ENCODE results near the gene SCN3A. TPM values are rescaled to one million over a fixed set of nuclear protein-coding genes. Genes with fewer than 3 reads are reported as not detected.

The SCN3A gene
- total RNA-seq, 1 experiment from 2014 or later = 0.68 TPM

DNA sequence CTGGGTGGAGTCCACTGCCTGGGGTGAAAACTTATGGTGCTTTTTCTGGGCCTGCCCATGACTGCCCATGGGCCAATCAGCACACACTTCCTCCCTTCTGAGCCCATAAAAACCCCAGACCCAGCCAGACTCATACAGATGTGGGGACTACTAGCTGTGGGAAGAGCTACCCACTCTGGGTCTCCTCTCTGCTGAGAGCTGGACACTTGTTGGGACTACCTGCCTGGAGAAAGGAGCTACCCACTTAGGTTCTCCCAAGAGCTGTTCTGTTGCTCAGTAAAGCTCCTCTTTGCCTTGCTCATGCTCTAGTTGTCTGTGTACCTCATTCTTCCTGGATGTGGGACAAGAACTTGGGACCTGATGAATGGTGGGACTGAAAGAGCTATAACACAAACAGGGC is 129.0 kb downstream of the SCN3A start:
- Histone ChIP-seq H3K27me3 (replicated peaks) (no peaks in the 10 kb centered on the region), H3K9me3 (replicated peaks) (no peaks in the 10 kb centered on the region), H3K4me1 (replicated peaks) (peaks cover 5% of the 10 kb centered on the region), H3K4me3 (no peak overlapping the region), H3K36me3 (no peaks in the 10 kb centered on the region), H3K27ac (no peak overlapping the region)
- DNase-seq (ENCODE audit: low read depth in 1 of 2, low spot score in 2 of 2) = no peak

DNA sequence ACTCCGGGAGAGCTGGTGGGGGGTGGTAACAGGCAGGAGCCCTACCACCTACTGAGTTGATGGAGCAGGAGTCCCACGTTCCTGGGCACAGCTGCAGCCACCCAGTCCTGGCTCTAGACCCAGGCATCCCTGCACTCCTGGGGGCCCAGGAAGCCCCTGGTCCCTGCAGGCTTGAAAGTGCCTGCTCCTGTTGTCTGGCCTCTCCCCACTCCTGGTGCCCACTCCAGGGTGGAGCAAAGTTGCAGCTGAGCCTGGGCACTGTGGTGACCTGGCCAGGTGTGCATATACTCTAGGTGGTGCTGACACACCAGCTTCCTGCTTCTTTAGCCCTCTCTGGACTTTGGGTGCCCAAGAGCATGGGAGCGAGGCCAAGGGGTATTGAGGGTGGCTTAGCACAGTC is 129.5 kb downstream of the SCN3A start:
- H3K27ac ChIP-seq = no peak overlapping the region
- no peaks in the 10 kb centered on the region for H3K36me3 ChIP-seq
- H3K4me1 ChIP-seq (replicated peaks) = peaks cover 11% of the 10 kb centered on the region
- H3K9me3 ChIP-seq (replicated peaks) = no peaks in the 10 kb centered on the region
- H3K4me3 ChIP-seq = no peak overlapping the region
- no peaks in the 10 kb centered on the region for H3K27me3 ChIP-seq (replicated peaks)
- DNase-seq (ENCODE audit: low read depth in 1 of 2, low spot score in 2 of 2) = no peak

- peak in 1 of 2 experiments; percentile 19 for DNase-seq (ENCODE audit: low read depth in 1 of 2, low spot score in 2 of 2)
- Histone ChIP-seq H3K4me1 (replicated peaks) (peaks cover 25% of the 10 kb centered on the region), H3K27me3 (replicated peaks) (no peaks in the 10 kb centered on the region), H3K36me3 (no peaks in the 10 kb centered on the region), H3K9me3 (replicated peaks) (no peaks in the 10 kb centered on the region), H3K27ac (peak overlapping the region; percentile 89), H3K4me3 (no peak overlapping the region)
These were observed 133.8 kb downstream of the SCN3A start for GRCh38 chr2:165070076-165070475.

- Histone ChIP-seq H3K27me3 (replicated peaks) (no peaks in the 10 kb centered on the region), H3K36me3 (no peaks in the 10 kb centered on the region), H3K4me1 (replicated peaks) (peaks cover 25% of the 10 kb centered on the region), H3K4me3 (no peak overlapping the region), H3K9me3 (replicated peaks) (no peaks in the 10 kb centered on the region), H3K27ac (peak overlapping the region; percentile 89)
- peak; percentile 87 to 96 for DNase-seq (ENCODE audit: low read depth in 1 of 2, low spot score in 2 of 2)
These were observed 134.7 kb downstream of the SCN3A start for GRCh38 chr2:165069151-165069550.

GRCh38 chr2:165068487-165068757 is 135.4 kb downstream of the SCN3A start:
- Histone ChIP-seq H3K27me3 (replicated peaks) (no peaks in the 10 kb centered on the region), H3K9me3 (replicated peaks) (no peaks in the 10 kb centered on the region), H3K27ac (peak overlapping the region; percentile 89), H3K36me3 (no peaks in the 10 kb centered on the region), H3K4me1 (replicated peaks) (peaks cover 25% of the 10 kb centered on the region), H3K4me3 (peak overlapping the region; percentile 8)
- no peak for DNase-seq (ENCODE audit: low read depth in 1 of 2, low spot score in 2 of 2)

- H3K27ac ChIP-seq = peak overlapping the region; percentile 89
- H3K27me3 ChIP-seq (replicated peaks) = no peaks in the 10 kb centered on the region
- no peaks in the 10 kb centered on the region for H3K36me3 ChIP-seq
- peak overlapping the region; percentile 8 for H3K4me3 ChIP-seq
- DNase-seq (ENCODE audit: low read depth in 1 of 2, low spot score in 2 of 2) = peak; percentile 84 to 90
- peaks cover 25% of the 10 kb centered on the region for H3K4me1 ChIP-seq (replicated peaks)
- H3K9me3 ChIP-seq (replicated peaks) = no peaks in the 10 kb centered on the region
These were observed 136.0 kb downstream of the SCN3A start for GRCh38 chr2:165067643-165068486.

GRCh38 chr2:165064743-165065142 is 139.1 kb downstream of the SCN3A start:
- DNase-seq (ENCODE audit: low read depth in 1 of 2, low spot score in 2 of 2) = no peak
- Histone ChIP-seq H3K27me3 (replicated peaks) (no peaks in the 10 kb centered on the region), H3K4me3 (no peak overlapping the region), H3K36me3 (no peaks in the 10 kb centered on the region), H3K27ac (no peak overlapping the region), H3K9me3 (replicated peaks) (no peaks in the 10 kb centered on the region), H3K4me1 (replicated peaks) (peaks cover 19% of the 10 kb centered on the region)

GRCh38 chr2:165060411-165060810 is 143.4 kb downstream of the SCN3A start:
- Histone ChIP-seq H3K36me3 (no peaks in the 10 kb centered on the region), H3K4me1 (replicated peaks) (peaks cover 2% of the 10 kb centered on the region; the same call in 1 of the 2 replicates), H3K4me3 (no peak overlapping the region), H3K9me3 (replicated peaks) (no peaks in the 10 kb centered on the region), H3K27me3 (replicated peaks) (no peaks in the 10 kb centered on the region), H3K27ac (no peak overlapping the region)
- no peak for DNase-seq (ENCODE audit: low read depth in 1 of 2, low spot score in 2 of 2)

DNA sequence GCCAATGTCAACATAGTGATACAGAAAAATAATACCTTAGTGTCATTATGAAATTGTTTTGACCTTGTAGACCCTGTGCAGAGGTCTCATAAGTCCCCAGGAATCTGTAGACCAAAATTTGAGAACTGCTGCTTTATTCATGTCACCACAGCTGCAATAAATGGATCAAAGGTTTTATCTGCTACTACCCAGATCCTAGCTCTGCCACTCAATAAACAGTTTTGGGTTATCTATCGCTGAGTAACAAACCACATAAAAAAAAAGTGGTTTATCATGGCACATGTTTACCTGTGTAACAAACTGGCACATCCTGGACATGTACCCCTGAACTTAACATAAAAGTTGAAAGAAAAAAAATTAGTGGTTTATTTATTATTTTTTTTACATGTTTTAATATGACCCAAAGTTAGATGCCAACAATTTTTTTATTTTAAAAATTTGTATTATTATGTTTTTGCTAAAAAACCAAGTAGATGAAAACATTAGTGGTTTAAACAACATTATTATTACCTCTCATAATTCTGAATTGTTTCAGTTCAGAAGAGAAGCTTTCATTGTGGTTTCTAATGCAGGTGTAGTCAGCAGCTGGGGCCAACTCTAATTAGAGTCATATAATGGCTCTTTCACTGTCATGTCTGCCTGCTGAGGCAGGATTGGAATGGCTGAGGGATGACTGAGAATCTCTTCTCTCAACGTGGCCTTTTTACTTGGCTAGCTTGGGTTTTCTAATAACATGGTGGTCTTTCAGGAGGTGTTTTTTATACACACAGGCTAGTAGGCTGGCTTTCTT is 145.2 kb downstream of the SCN3A start:
- peaks cover 6% of the 10 kb centered on the region; the same call in 1 of the 2 replicates for H3K4me1 ChIP-seq (replicated peaks)
- H3K36me3 ChIP-seq = no peaks in the 10 kb centered on the region
- H3K4me3 ChIP-seq = no peak overlapping the region
- no peak for DNase-seq (ENCODE audit: low read depth in 1 of 2, low spot score in 2 of 2)
- H3K27me3 ChIP-seq (replicated peaks) = no peaks in the 10 kb centered on the region
- no peak overlapping the region for H3K27ac ChIP-seq
- no peaks in the 10 kb centered on the region for H3K9me3 ChIP-seq (replicated peaks)

DNA sequence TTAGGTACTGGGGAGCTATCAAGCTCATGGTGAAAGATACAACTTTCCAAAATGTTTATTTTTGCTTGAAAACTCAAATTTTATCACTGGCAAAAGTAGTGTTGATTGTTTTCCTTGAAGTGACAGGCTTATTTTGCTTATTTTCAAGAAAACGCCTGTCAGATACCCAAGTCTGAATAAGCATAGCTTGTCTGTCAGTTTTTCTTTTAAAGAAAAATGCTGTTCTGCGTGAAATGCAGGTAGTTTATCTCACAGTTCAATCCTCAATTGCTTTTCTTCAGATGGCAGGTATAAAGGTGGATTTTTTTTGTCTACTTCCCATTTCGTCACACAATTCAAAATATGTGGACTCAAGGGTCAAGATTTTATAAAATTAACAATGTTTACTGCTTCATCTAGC is 145.9 kb downstream of the SCN3A start:
- H3K27ac ChIP-seq = no peak overlapping the region

GRCh38 chr2:165057308-165057707 is 146.5 kb downstream of the SCN3A start:
- Histone ChIP-seq H3K27me3 (replicated peaks) (no peaks in the 10 kb centered on the region), H3K36me3 (no peaks in the 10 kb centered on the region), H3K4me1 (replicated peaks) (peaks cover 6% of the 10 kb centered on the region; the same call in 1 of the 2 replicates), H3K27ac (no peak overlapping the region), H3K9me3 (replicated peaks) (no peaks in the 10 kb centered on the region), H3K4me3 (no peak overlapping the region)
- DNase-seq (ENCODE audit: low read depth in 1 of 2, low spot score in 2 of 2) = no peak

More for the DNA sequence above, 145.9 kb downstream of the SCN3A start:
- Histone ChIP-seq H3K9me3 (replicated peaks) (no peaks in the 10 kb centered on the region), H3K27me3 (replicated peaks) (no peaks in the 10 kb centered on the region), H3K4me3 (no peak overlapping the region), H3K36me3 (no peaks in the 10 kb centered on the region), H3K4me1 (replicated peaks) (peaks cover 6% of the 10 kb centered on the region; the same call in 1 of the 2 replicates)
- DNase-seq (ENCODE audit: low read depth in 1 of 2, low spot score in 2 of 2) = no peak

DNA sequence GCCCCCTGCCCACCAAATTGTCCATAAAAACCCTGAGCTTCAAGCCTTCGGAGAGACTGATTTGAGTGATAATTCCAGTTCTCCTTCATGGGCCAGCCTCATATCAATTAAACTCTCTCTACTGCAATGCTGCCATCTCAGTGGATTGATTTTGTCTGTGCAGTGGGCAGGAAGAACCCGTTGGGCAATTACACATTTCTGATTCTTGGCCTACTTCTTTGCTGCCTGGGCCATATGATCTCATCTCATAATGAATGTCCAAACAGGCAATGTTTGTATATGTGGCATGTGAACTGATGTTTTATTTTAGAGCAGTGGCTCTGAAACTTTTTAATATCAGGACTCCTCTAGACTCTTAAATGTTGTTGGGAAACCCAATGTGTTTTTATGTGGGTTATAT is 147.3 kb downstream of the SCN3A start:
- H3K9me3 ChIP-seq (replicated peaks) = no peaks in the 10 kb centered on the region
- H3K4me1 ChIP-seq (replicated peaks) = peaks cover 6% of the 10 kb centered on the region; the same call in 1 of the 2 replicates
- H3K36me3 ChIP-seq = no peaks in the 10 kb centered on the region
- no peak for DNase-seq (ENCODE audit: low read depth in 1 of 2, low spot score in 2 of 2)
- H3K27ac ChIP-seq = no peak overlapping the region
- H3K4me3 ChIP-seq = no peak overlapping the region
- H3K27me3 ChIP-seq (replicated peaks) = no peaks in the 10 kb centered on the region

GRCh38 chr2:165055082-165055851 is 148.6 kb downstream of the SCN3A start:
- Histone ChIP-seq H3K27ac (no peak overlapping the region), H3K4me1 (replicated peaks) (peaks cover 6% of the 10 kb centered on the region; the same call in 1 of the 2 replicates), H3K27me3 (replicated peaks) (no peaks in the 10 kb centered on the region), H3K9me3 (replicated peaks) (no peaks in the 10 kb centered on the region), H3K36me3 (no peaks in the 10 kb centered on the region), H3K4me3 (no peak overlapping the region)
- peak in 1 of 2 experiments; percentile 10 for DNase-seq (ENCODE audit: low read depth in 1 of 2, low spot score in 2 of 2)

All from SJSA1 (cell line).